HL-60 (cell line): ENCODE results near the gene ATF2.
"Not testable (repeated sequence)": the region's sequence is repeated elsewhere in the genome, so short reads cannot be mapped to it uniquely, and the experiment has no call there.

ENCODE experiments used
- DNase-seq, 2 experiments: peaks; one replicate each; pipeline ENCODE4 v3.0.0-alpha.2; 2010 to 2020; ENCODE audit warnings: low read depth in 1 of 2, low spot score in 1 of 2
- H3K27ac ChIP-seq: fragments of 250-450 bp; sonication (Bioruptor Pico); replicated peaks from 2 replicates; pipeline ENCODE4 v1.5.1; 2020; ENCODE audit warnings: mild to moderate bottlenecking, moderate library complexity
- H3K27me3 ChIP-seq: fragments of 250-450 bp; sonication (Bioruptor Pico); 2 replicates; pipeline ENCODE4 v1.5.1; 2021; ENCODE audit warnings: mild to moderate bottlenecking, moderate library complexity; ENCODE audit not compliant: insufficient read depth, poor library complexity, severe bottlenecking
- H3K4me3 ChIP-seq: replicated peaks from 2 replicates; pipeline ENCODE4 v1.5.1; 2011; ENCODE audit warnings: mild to moderate bottlenecking, control low read depth, low read length; ENCODE audit not compliant: insufficient read depth
- CTCF ChIP-seq: IDR thresholded peaks from one replicate; pipeline ENCODE4 v1.5.1; 2011; ENCODE audit warnings: low read length, control low read depth, inconsistent platforms; ENCODE audit not compliant: insufficient read depth
- GABPA ChIP-seq: IDR thresholded peaks from 2 replicates; pipeline ENCODE4 v1.6.1; 2012; ENCODE audit warnings: low read depth
- POLR2AphosphoS5 ChIP-seq: IDR thresholded peaks from 2 replicates; pipeline ENCODE4 v1.6.1; 2012; ENCODE audit warnings: low read depth
- SPI1 ChIP-seq: IDR thresholded peaks from 2 replicates; pipeline ENCODE4 v1.6.1; 2012; ENCODE audit warnings: low read depth, mild to moderate bottlenecking, borderline replicate concordance
- TF ChIP-seq, protein P1 (sequence below): IDR thresholded peaks from 2 replicates; pipeline ENCODE4 v1.6.1; 2012; ENCODE audit warnings: low read depth; ENCODE audit not compliant: insufficient replicate concordance

Gene ATF2

DNA sequence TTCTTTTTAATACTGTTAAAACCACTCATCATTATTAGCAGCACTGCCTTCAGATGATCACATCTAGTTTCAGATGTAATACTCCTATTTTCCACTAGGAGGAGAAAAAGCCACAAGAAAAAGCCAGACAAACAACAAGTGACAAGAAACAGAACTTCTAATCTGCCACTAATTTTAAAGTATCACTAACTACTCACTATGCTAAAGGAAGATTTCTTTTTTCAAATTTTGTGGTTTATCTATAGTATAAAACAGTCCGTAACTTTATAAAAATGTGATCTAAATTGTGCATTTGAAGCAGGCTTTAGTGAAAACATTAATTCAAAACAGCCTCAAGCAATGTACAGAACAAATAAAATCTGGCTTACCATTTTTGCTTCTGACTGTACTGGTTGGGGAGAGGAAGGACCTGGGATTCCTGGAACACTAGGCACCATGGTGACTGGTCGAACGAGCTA is 56.8 kb downstream of the ATF2 start:
- DNase-seq, result peak in 1 of 2 experiments; percentile 18
- no peaks in the 10 kb centered on the region for H3K27me3 ChIP-seq
- no peak overlapping the region for H3K4me3 ChIP-seq
- TF ChIP-seq CTCF (peak; percentile 43), POLR2AphosphoS5 (no peak)
- no peak overlapping the region for H3K27ac ChIP-seq

GRCh38 chr2:175108091-175108490 is 59.9 kb downstream of the ATF2 start:
- not testable (repeated sequence) for DNase-seq, H3K4me3 ChIP-seq, H3K27ac ChIP-seq, H3K27me3 ChIP-seq

DNA sequence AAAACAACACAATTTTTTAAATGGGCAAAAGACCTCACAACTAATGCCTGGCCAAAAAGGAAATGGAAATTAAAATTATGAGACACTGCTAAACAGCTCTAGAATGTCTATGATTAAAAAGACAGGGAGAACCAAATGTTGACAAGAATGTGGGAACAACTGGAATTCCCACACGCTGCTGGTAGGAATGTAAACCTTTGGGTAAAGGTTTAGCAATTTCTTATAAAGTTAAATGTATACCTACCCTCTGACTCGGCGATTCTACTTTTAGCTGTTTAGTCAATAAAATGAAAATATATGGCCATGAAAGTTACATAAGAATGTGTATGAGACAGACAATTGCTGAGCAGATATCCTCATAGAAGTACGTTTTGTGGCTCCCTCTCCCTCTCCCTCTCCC is 60.9 kb downstream of the ATF2 start:
- TF ChIP-seq SPI1 (no peak), POLR2AphosphoS5 (no peak), GABPA (no peak), CTCF (no peak)
- TF ChIP-seq, protein P1, sequence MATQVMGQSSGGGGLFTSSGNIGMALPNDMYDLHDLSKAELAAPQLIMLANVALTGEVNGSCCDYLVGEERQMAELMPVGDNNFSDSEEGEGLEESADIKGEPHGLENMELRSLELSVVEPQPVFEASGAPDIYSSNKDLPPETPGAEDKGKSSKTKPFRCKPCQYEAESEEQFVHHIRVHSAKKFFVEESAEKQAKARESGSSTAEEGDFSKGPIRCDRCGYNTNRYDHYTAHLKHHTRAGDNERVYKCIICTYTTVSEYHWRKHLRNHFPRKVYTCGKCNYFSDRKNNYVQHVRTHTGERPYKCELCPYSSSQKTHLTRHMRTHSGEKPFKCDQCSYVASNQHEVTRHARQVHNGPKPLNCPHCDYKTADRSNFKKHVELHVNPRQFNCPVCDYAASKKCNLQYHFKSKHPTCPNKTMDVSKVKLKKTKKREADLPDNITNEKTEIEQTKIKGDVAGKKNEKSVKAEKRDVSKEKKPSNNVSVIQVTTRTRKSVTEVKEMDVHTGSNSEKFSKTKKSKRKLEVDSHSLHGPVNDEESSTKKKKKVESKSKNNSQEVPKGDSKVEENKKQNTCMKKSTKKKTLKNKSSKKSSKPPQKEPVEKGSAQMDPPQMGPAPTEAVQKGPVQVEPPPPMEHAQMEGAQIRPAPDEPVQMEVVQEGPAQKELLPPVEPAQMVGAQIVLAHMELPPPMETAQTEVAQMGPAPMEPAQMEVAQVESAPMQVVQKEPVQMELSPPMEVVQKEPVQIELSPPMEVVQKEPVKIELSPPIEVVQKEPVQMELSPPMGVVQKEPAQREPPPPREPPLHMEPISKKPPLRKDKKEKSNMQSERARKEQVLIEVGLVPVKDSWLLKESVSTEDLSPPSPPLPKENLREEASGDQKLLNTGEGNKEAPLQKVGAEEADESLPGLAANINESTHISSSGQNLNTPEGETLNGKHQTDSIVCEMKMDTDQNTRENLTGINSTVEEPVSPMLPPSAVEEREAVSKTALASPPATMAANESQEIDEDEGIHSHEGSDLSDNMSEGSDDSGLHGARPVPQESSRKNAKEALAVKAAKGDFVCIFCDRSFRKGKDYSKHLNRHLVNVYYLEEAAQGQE, result no peak
- no peaks in the 10 kb centered on the region for H3K27me3 ChIP-seq
- H3K27ac ChIP-seq, result no peak overlapping the region
- DNase-seq, result no peak
- no peak overlapping the region for H3K4me3 ChIP-seq

- H3K27me3 ChIP-seq, result no peaks in the 10 kb centered on the region
- no peak for TF ChIP-seq GABPA
- no peak for TF ChIP-seq POLR2AphosphoS5
- no peak for TF ChIP-seq SPI1
- no peak for TF ChIP-seq CTCF
- TF ChIP-seq, protein P1, result no peak
- no peak overlapping the region for H3K4me3 ChIP-seq
- H3K27ac ChIP-seq, result no peak overlapping the region
- no peak for DNase-seq
These were observed 64.8 kb downstream of the ATF2 start for GRCh38 chr2:175103191-175103590.
